Measurements from ENCODE around the gene RHBDD1. TPM values are rescaled to one million over a fixed set of nuclear protein-coding genes. Genes with fewer than 3 reads are reported as not detected.

Gene RHBDD1
- total RNA-seq, 5 donors from 2014 or later (not counting 1 experiment from before 2014, with no cell fraction given) = 41.0 to 53.2 (median 47.8) TPM

GRCh38 chr2:226791056-226791486 is 44.8 kb upstream of the RHBDD1 start:
- no peaks in the 10 kb centered on the region for H3K9me3 ChIP-seq
- H3K4me3 ChIP-seq (ENCODE audit: control insufficient read depth in 1 of 2, extremely low read depth in 1 of 2, low read length in 1 of 2) = peak overlapping the region; percentile 52 to 82
- H3K4me1 ChIP-seq (ENCODE audit: control insufficient read depth in 1 of 2, extremely low read depth in 1 of 2, insufficient read depth in 2 of 2, low read length in 2 of 2) = peaks cover 16 to 20% of the 10 kb centered on the region in 2 experiments
- Mint-ChIP-seq H3K4me1 (peaks cover 34 to 72% (median 52%) of the 10 kb centered on the region in 3 donors), H3K27ac (peak overlapping the region; percentile 97 to 98), H3K27me3 (no peaks in the 10 kb centered on the region), H3K4me3 (peak overlapping the region; percentile 91 to 95 (median 93)), H3K36me3 (no peaks in the 10 kb centered on the region), H3K9me3 (no peaks in the 10 kb centered on the region)
- POLR2A ChIA-PET = interaction anchor here in 1 of 2 donors (1.0 kb wide), 1 partner anchor 8 kb away, joined by 5 read pairs; the partner anchor contains the start of gene IRS1
- CTCF ChIA-PET = interaction anchor here (0.7 to 2.4 kb wide), 3 partner anchors 8 to 12 kb away, joined by 3 to 9 read pairs (median 4); partner anchors contain the start of gene IRS1 (in 1 of the 2)
- peak; percentile 72 to 77 (median 75) for ATAC-seq (replicated peaks in 1 of 4)
- peak overlapping the region; percentile 96 for H3K27ac ChIP-seq (ENCODE audit: low read length)
- no peaks in the 10 kb centered on the region for H3K36me3 ChIP-seq (ENCODE audit: control insufficient read depth in 2 of 2, extremely low read depth in 1 of 2, insufficient read depth in 1 of 2, low read length in 1 of 2)
- H3K27me3 ChIP-seq (replicated peaks in 1 of 2; ENCODE audit: control insufficient read depth in 2 of 2, extremely low read depth in 1 of 2, insufficient read depth in 2 of 2, low read length in 1 of 2) = no peaks in the 10 kb centered on the region
- 0% methylated on average over 22 of the region's 24 CpGs for WGBS (ENCODE audit: insufficient coverage)
- peak in 17 of 35 experiments; percentile 53 to 86 (median 67) for DNase-seq

DNA sequence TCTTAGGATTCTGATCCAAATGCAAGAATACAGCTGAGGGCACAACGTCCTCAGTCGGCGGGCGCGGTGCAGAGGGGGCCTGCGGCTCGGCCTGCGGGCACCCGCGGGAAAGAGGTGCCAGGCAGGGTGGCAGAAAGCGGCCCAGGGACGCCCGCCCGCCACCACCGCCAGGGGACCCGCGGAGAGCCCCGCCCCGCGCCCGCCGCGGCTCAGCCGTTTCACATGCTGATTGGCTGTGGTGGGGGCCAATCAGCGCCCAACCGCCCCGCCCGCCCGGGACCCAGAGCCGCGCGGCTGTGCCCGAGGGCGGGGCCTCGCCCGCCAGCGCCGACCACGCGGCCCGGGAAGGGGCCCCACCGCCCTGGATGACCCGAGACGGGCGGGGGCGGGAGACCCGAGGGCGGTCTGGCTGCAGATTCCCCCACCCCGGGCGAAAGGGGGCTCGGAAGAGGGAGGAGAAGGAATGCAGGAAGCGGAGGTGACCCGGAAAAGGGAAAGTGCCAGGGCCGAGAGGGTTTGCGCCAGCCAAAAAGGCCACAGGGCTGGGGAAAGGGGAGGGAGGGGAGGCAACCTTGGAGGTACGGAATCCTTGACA is 44.3 kb upstream of the RHBDD1 start:
- under 1% methylated on average over 50 of the region's 56 CpGs for WGBS (ENCODE audit: insufficient coverage)
- no peaks in the 10 kb centered on the region for H3K27me3 Mint-ChIP-seq
- Histone ChIP-seq H3K4me1 (ENCODE audit: control insufficient read depth in 1 of 2, extremely low read depth in 1 of 2, insufficient read depth in 2 of 2, low read length in 2 of 2) (peaks cover 16 to 20% of the 10 kb centered on the region in 2 experiments), H3K27me3 (replicated peaks in 1 of 2; ENCODE audit: control insufficient read depth in 2 of 2, extremely low read depth in 1 of 2, insufficient read depth in 2 of 2, low read length in 1 of 2) (no peaks in the 10 kb centered on the region), H3K27ac (ENCODE audit: low read length) (peak overlapping the region; percentile 96), H3K9me3 (no peaks in the 10 kb centered on the region), H3K36me3 (ENCODE audit: control insufficient read depth in 2 of 2, extremely low read depth in 1 of 2, insufficient read depth in 1 of 2, low read length in 1 of 2) (no peaks in the 10 kb centered on the region), H3K4me3 (ENCODE audit: control insufficient read depth in 1 of 2, extremely low read depth in 1 of 2, low read length in 1 of 2) (peak overlapping the region; percentile 71 to 82)
- peak overlapping the region; percentile 91 to 95 (median 93) for H3K4me3 Mint-ChIP-seq
- H3K4me1 Mint-ChIP-seq = peaks cover 36 to 77% (median 57%) of the 10 kb centered on the region in 3 donors
- no peaks in the 10 kb centered on the region for H3K9me3 Mint-ChIP-seq
- ChIA-PET CTCF (interaction anchor here (0.7 to 1.4 kb wide), 2 partner anchors 8 to 9 kb away, joined by 3 to 4 read pairs; partner anchors contain the start of gene IRS1 (in 1 of the 2)), POLR2A (interaction anchor here in 1 of 2 donors (1.0 kb wide), 1 partner anchor 8 kb away, joined by 5 read pairs; the partner anchor contains the start of gene IRS1)
- H3K27ac Mint-ChIP-seq = peak overlapping the region; percentile 97 to 98
- DNase-seq = peak; percentile 82 to 95 (median 89)
- peak; percentile 92 to 98 (median 96) for ATAC-seq (replicated peaks in 1 of 4)
- H3K36me3 Mint-ChIP-seq = no peaks in the 10 kb centered on the region

GRCh38 chr2:226792155-226792881 is 43.5 kb upstream of the RHBDD1 start:
- Mint-ChIP-seq H3K27me3 (no peaks in the 10 kb centered on the region), H3K27ac (peak overlapping the region; percentile 83 to 88), H3K4me1 (peaks cover 38 to 79% (median 55%) of the 10 kb centered on the region in 3 donors), H3K9me3 (no peaks in the 10 kb centered on the region), H3K36me3 (no peaks in the 10 kb centered on the region), H3K4me3 (peak overlapping the region; percentile 76 to 95 (median 77))
- Histone ChIP-seq H3K4me1 (ENCODE audit: control insufficient read depth in 1 of 2, extremely low read depth in 1 of 2, insufficient read depth in 2 of 2, low read length in 2 of 2) (peaks cover 16 to 20% of the 10 kb centered on the region in 2 experiments), H3K9me3 (no peaks in the 10 kb centered on the region), H3K36me3 (ENCODE audit: control insufficient read depth in 2 of 2, extremely low read depth in 1 of 2, insufficient read depth in 1 of 2, low read length in 1 of 2) (no peaks in the 10 kb centered on the region), H3K27me3 (replicated peaks in 1 of 2; ENCODE audit: control insufficient read depth in 2 of 2, extremely low read depth in 1 of 2, insufficient read depth in 2 of 2, low read length in 1 of 2) (peaks cover 0 to 2% of the 10 kb centered on the region in 2 experiments), H3K4me3 (ENCODE audit: control insufficient read depth in 1 of 2, extremely low read depth in 1 of 2, low read length in 1 of 2) (peak overlapping the region; percentile 71 to 82), H3K27ac (ENCODE audit: low read length) (peak overlapping the region; percentile 94)
- 44% methylated on average over 1 of the region's 7 CpGs for WGBS (ENCODE audit: insufficient coverage)
- ChIA-PET CTCF (no interaction called here), POLR2A (no interaction called here)
- peak in 1 of 35 experiments; percentile 19 for DNase-seq
- ATAC-seq (replicated peaks in 1 of 4) = no peak

GRCh38 chr2:226793646-226794045 is 42.2 kb upstream of the RHBDD1 start:
- Mint-ChIP-seq H3K27ac (peak overlapping the region in 1 of 2 donors; percentile 59), H3K4me3 (peak overlapping the region in 2 of 3 donors; percentile 51 to 54), H3K9me3 (no peaks in the 10 kb centered on the region), H3K4me1 (peaks cover 40 to 75% (median 46%) of the 10 kb centered on the region in 3 donors), H3K27me3 (no peaks in the 10 kb centered on the region), H3K36me3 (no peaks in the 10 kb centered on the region)
- H3K4me1 ChIP-seq (ENCODE audit: control insufficient read depth in 1 of 2, extremely low read depth in 1 of 2, insufficient read depth in 2 of 2, low read length in 2 of 2) = peaks cover 16 to 30% of the 10 kb centered on the region in 2 experiments
- H3K4me3 ChIP-seq (ENCODE audit: control insufficient read depth in 1 of 2, extremely low read depth in 1 of 2, low read length in 1 of 2) = no peak overlapping the region
- ChIA-PET POLR2A (interaction anchor here in 1 of 2 donors (0.6 kb wide), 1 partner anchor 755 kb away, joined by 3 read pairs; no protein-coding TSS in a partner anchor), CTCF (interaction anchor here in 1 of 2 donors (0.6 to 0.8 kb wide), 2 partner anchors 176 to 1128 kb away, joined by 3 read pairs; no protein-coding TSS in a partner anchor)
- H3K27ac ChIP-seq (ENCODE audit: low read length) = no peak overlapping the region
- no peaks in the 10 kb centered on the region for H3K36me3 ChIP-seq (ENCODE audit: control insufficient read depth in 2 of 2, extremely low read depth in 1 of 2, insufficient read depth in 1 of 2, low read length in 1 of 2)
- DNase-seq (no peak), ATAC-seq (replicated peaks in 1 of 4) (no peak)
- WGBS (ENCODE audit: insufficient coverage) = no CpG with 5 or more reads among the region's 2 CpGs
- H3K9me3 ChIP-seq = no peaks in the 10 kb centered on the region
- H3K27me3 ChIP-seq (replicated peaks in 1 of 2; ENCODE audit: control insufficient read depth in 2 of 2, extremely low read depth in 1 of 2, insufficient read depth in 2 of 2, low read length in 1 of 2) = peaks cover 0 to 10% of the 10 kb centered on the region in 2 experiments

DNA sequence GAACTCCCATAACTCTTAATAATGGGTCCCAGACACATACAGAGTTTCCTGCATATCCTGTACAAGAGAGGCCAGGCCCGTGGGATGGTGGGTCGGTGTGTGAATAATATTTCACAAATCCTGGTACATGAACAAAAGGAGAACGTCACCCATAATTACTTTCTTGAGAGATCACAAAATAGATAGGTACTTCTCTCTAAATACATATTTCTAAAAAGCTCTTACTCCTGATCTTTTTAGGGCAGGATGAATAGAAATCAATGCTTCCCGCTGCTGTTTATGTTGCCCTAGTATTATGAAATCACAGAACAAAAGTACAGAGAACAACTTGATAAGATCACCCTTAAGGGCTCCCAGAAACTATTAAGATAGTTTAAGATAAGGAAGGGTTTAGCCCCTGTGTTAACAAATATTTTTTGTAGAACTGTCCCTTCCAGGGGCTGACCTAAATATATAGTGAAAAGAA is 41.6 kb upstream of the RHBDD1 start:
- POLR2A ChIA-PET = interaction anchor here in 1 of 2 donors (0.5 to 0.6 kb wide), 2 partner anchors 32 to 755 kb away, joined by 3 to 6 read pairs; no protein-coding TSS in a partner anchor
- H3K27me3 Mint-ChIP-seq = no peaks in the 10 kb centered on the region
- Histone ChIP-seq H3K27ac (ENCODE audit: low read length) (no peak overlapping the region), H3K36me3 (ENCODE audit: control insufficient read depth in 2 of 2, extremely low read depth in 1 of 2, insufficient read depth in 1 of 2, low read length in 1 of 2) (no peaks in the 10 kb centered on the region), H3K4me1 (ENCODE audit: control insufficient read depth in 1 of 2, extremely low read depth in 1 of 2, insufficient read depth in 2 of 2, low read length in 2 of 2) (peaks cover 16 to 35% of the 10 kb centered on the region in 2 experiments), H3K27me3 (replicated peaks in 1 of 2; ENCODE audit: control insufficient read depth in 2 of 2, extremely low read depth in 1 of 2, insufficient read depth in 2 of 2, low read length in 1 of 2) (peaks cover 0 to 12% of the 10 kb centered on the region in 2 experiments), H3K9me3 (no peaks in the 10 kb centered on the region), H3K4me3 (ENCODE audit: control insufficient read depth in 1 of 2, extremely low read depth in 1 of 2, low read length in 1 of 2) (no peak overlapping the region)
- DNase-seq (no peak), ATAC-seq (replicated peaks in 1 of 4) (no peak)
- H3K4me3 Mint-ChIP-seq = peak overlapping the region in 2 of 3 donors; percentile 42 to 54
- H3K4me1 Mint-ChIP-seq = peaks cover 40 to 70% (median 46%) of the 10 kb centered on the region in 3 donors
- WGBS (ENCODE audit: insufficient coverage) = no CpG with 5 or more reads among the region's 4 CpGs
- peak overlapping the region; percentile 44 to 55 for H3K27ac Mint-ChIP-seq
- no peaks in the 10 kb centered on the region for H3K9me3 Mint-ChIP-seq
- CTCF ChIA-PET = interaction anchor here in 1 of 2 donors (0.6 to 0.8 kb wide), 3 partner anchors 176 to 1129 kb away, joined by 3 to 4 read pairs (median 3); no protein-coding TSS in a partner anchor
- no peaks in the 10 kb centered on the region for H3K36me3 Mint-ChIP-seq
